DND-41 (cell line): ENCODE measurements around the gene GALR2.

Experiments used
- EZH2 ChIP-seq: IDR thresholded peaks from 3 replicates; pipeline ENCODE4 v1.6.1; 2012; ENCODE audit warnings: borderline replicate concordance, low read depth, mild to moderate bottlenecking, moderate library complexity, low read length, inconsistent platforms; ENCODE audit not compliant: severe bottlenecking
- TF ChIP-seq, protein P1 (sequence below): IDR thresholded peaks from 2 replicates; pipeline ENCODE4 v1.5.1; 2012; ENCODE audit warnings: borderline replicate concordance, low read length, moderate library complexity, mild to moderate bottlenecking; ENCODE audit not compliant: poor library complexity, severe bottlenecking; ENCODE audit errors: extremely low read depth

DNA sequence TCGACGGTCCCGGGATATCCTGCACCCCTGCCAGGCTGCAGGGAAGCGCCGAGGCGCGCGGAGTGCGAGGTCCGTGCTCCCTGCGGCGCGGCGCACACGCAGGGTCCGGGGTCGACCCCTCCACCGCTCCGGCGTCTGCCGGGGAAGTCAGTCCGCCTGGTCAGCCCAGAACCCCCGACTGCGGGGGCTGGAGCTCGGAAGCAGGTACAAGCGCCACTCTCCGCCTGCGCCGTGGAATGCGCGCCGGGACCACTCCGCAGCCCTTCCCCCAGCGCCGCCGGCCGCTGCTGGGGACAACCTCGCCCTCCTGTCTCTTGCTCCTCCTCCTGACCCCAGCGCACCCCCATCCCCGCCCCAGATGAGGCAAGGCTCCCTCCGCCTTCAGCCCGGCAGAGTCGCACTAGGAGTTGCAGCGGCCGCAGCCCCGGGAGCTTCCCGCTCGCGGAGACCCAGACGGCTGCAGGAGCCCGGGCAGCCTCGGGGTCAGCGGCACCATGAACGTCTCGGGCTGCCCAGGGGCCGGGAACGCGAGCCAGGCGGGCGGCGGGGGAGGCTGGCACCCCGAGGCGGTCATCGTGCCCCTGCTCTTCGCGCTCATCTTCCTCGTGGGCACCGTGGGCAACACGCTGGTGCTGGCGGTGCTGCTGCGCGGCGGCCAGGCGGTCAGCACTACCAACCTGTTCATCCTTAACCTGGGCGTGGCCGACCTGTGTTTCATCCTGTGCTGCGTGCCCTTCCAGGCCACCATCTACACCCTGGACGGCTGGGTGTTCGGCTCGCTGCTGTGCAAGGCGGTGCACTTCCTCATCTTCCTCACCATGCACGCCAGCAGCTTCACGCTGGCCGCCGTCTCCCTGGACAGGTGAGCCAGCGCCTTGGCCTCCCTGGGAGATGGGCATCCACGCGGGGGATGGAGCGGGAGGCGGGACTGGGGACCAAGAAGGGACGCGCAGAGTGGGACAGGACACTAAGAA, at the start of gene GALR2:
- TF ChIP-seq EZH2, result no peak
- TF ChIP-seq, protein P1, sequence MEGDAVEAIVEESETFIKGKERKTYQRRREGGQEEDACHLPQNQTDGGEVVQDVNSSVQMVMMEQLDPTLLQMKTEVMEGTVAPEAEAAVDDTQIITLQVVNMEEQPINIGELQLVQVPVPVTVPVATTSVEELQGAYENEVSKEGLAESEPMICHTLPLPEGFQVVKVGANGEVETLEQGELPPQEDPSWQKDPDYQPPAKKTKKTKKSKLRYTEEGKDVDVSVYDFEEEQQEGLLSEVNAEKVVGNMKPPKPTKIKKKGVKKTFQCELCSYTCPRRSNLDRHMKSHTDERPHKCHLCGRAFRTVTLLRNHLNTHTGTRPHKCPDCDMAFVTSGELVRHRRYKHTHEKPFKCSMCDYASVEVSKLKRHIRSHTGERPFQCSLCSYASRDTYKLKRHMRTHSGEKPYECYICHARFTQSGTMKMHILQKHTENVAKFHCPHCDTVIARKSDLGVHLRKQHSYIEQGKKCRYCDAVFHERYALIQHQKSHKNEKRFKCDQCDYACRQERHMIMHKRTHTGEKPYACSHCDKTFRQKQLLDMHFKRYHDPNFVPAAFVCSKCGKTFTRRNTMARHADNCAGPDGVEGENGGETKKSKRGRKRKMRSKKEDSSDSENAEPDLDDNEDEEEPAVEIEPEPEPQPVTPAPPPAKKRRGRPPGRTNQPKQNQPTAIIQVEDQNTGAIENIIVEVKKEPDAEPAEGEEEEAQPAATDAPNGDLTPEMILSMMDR, result no peak
